ENCODE data around the gene AHI1. TPM values are rescaled to one million over a fixed set of nuclear protein-coding genes. Genes with fewer than 3 reads are reported as not detected.

Gene AHI1
- total RNA-seq, 2 donors from 2014 or later = 18.0 to 37.9 TPM

DNA sequence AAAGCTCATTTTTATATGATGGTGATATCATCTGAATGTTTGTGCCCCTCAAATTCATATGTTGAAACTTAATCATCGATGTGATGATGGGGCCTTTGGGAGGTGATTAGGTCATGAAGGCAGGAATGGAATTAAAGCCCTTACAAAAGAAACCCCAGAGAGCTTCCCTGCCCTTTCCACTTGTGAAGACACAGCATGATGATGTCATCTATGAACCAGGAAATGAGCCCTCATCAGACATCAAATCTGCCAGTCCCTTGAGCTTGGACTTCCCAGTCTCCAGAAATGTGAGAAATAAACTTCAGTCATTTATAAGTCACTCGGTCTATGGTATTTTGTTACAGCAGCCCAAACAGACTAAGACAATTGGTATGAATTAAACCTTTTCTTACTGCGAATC, 163.4 kb downstream of the AHI1 start:
- Histone ChIP-seq H3K27me3 (replicated peaks; ENCODE audit: insufficient read depth) (no peaks in the 10 kb centered on the region), H3K4me1 (replicated peaks) (no peaks in the 10 kb centered on the region), H3K9me3 (no peaks in the 10 kb centered on the region), H3K27ac (no peak overlapping the region), H3K4me3 (no peak overlapping the region), H3K36me3 (no peaks in the 10 kb centered on the region)
- DNase-seq (ENCODE audit: low spot score) = no peak
- no peak for TF ChIP-seq POLR2AphosphoS5 (IDR thresholded peaks at IDR 0.05)
- TF ChIP-seq, protein P1, sequence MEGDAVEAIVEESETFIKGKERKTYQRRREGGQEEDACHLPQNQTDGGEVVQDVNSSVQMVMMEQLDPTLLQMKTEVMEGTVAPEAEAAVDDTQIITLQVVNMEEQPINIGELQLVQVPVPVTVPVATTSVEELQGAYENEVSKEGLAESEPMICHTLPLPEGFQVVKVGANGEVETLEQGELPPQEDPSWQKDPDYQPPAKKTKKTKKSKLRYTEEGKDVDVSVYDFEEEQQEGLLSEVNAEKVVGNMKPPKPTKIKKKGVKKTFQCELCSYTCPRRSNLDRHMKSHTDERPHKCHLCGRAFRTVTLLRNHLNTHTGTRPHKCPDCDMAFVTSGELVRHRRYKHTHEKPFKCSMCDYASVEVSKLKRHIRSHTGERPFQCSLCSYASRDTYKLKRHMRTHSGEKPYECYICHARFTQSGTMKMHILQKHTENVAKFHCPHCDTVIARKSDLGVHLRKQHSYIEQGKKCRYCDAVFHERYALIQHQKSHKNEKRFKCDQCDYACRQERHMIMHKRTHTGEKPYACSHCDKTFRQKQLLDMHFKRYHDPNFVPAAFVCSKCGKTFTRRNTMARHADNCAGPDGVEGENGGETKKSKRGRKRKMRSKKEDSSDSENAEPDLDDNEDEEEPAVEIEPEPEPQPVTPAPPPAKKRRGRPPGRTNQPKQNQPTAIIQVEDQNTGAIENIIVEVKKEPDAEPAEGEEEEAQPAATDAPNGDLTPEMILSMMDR (IDR thresholded peaks at IDR 0.05) = no peak
- no peak for TF ChIP-seq POLR2A (IDR thresholded peaks at IDR 0.05)
- intact Hi-C loops (cut with DNase I) = no loop called here
- WGBS = 93% methylated on average over 3 of the region's 3 CpGs

DNA sequence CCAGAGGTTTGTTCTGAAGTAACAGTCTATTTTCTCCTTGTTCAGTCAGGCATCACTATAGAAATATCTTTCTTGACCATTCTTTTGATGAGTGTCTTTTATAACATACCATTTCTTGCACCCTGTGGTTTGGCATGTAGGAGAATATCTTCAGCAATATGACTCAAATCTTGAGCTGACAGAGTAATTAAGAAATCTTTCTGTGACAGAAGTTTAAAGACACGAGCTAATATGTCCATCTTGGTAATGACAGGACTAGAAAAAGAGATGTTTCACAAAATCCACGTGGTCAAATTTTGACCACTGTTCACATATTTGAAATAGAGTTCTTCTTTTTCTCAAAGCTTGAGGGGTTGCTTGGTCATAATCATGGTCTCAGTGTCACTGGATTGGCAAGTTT, 166.5 kb downstream of the AHI1 start:
- intact Hi-C loops (cut with DNase I) = no loop called here
- H3K27me3 ChIP-seq (replicated peaks; ENCODE audit: insufficient read depth) = no peaks in the 10 kb centered on the region
- H3K4me3 ChIP-seq = no peak overlapping the region
- 94% methylated on average over 2 of the region's 2 CpGs for WGBS
- no peaks in the 10 kb centered on the region for H3K36me3 ChIP-seq
- TF ChIP-seq, protein P1 (IDR thresholded peaks at IDR 0.05) = no peak
- TF ChIP-seq POLR2AphosphoS5 (IDR thresholded peaks at IDR 0.05) (no peak), POLR2A (IDR thresholded peaks at IDR 0.05) (no peak)
- no peaks in the 10 kb centered on the region for H3K4me1 ChIP-seq (replicated peaks)
- no peaks in the 10 kb centered on the region for H3K9me3 ChIP-seq
- no peak overlapping the region for H3K27ac ChIP-seq
- DNase-seq (ENCODE audit: low spot score) = no peak

DNA sequence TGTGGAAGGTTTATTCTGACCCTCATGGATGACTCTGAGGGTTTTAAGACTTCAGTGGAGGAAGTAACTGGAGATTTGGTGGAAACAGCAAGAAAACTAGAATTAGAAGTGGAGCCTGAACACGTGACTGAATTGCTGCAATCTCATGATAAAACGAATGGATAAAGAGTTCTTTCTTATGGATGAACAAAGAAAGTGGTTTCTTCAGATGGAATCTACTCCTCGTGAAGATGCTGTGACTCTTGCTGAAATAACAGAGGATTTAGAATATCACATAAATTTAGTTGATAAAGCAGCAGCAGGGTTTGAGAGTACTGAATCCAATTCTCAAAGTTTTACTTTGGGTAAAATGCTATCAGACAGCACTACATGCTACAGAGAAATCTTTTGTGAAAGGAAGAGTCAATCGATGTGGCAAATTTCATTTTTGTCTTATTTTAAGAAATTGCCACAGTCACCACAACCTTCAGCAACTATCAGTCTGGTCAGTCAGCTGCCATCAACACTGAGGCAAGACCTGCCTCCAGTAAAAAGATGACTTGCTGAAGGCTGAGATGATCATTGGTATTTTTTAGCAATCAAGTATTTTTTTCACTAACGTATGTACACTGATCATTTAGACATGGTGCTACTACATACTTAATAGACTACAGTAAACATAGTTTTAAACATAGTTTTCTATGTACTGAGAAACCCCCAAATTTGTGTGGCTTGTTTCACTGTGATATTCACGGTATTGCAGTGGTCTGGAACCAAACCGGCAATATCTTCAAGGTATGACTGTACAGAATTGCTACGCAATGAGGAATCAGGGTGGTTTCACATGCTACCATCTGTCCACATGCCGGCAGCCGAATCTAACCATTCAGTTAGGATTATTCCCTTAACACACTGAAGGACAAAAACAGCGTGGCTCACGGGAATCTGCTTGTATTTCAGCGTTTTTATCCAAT, 167.4 kb downstream of the AHI1 start:
- 93% methylated on average over 13 of the region's 13 CpGs for WGBS
- Histone ChIP-seq H3K9me3 (no peaks in the 10 kb centered on the region), H3K4me3 (no peak overlapping the region), H3K27ac (no peak overlapping the region), H3K4me1 (replicated peaks) (no peaks in the 10 kb centered on the region), H3K36me3 (no peaks in the 10 kb centered on the region), H3K27me3 (replicated peaks; ENCODE audit: insufficient read depth) (no peaks in the 10 kb centered on the region)
- no peak for TF ChIP-seq POLR2AphosphoS5 (IDR thresholded peaks at IDR 0.05)
- TF ChIP-seq, protein P1 (IDR thresholded peaks at IDR 0.05) = no peak
- no peak for TF ChIP-seq POLR2A (IDR thresholded peaks at IDR 0.05)
- no peak for DNase-seq (ENCODE audit: low spot score)
- intact Hi-C loops (cut with DNase I) = no loop called here

DNA sequence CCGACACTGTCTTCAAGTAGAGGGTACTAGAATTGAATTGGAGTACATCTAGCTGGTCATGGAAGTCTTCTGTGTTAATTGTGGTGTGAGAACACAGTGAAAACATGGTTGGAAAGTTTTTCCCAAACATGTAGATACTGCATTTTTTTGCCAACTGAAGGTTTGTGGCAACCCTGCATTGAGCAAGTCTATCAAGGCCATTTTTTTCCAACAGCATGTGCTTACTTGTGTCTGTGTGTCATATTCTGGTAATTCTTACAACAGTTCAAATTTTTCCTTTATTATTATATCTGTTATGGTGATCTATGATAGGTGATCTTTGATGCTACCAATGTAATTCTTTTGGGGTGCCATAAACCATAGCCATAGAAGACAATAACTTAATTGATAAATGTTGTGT, 169.4 kb downstream of the AHI1 start:
- no peak for DNase-seq (ENCODE audit: low spot score)
- Histone ChIP-seq H3K4me1 (replicated peaks) (no peaks in the 10 kb centered on the region), H3K4me3 (no peak overlapping the region), H3K27ac (peak overlapping the region in 1 of 2 donors; percentile 57), H3K9me3 (no peaks in the 10 kb centered on the region), H3K36me3 (no peaks in the 10 kb centered on the region), H3K27me3 (replicated peaks; ENCODE audit: insufficient read depth) (no peaks in the 10 kb centered on the region)
- WGBS = 100% methylated on average over 1 of the region's 1 CpG
- intact Hi-C loops (cut with DNase I) = no loop called here
- TF ChIP-seq POLR2AphosphoS5 (IDR thresholded peaks at IDR 0.05) = no peak
- TF ChIP-seq, protein P1 (IDR thresholded peaks at IDR 0.05) = no peak
- no peak for TF ChIP-seq POLR2A (IDR thresholded peaks at IDR 0.05)
